Astrocyte (in vitro differentiated cells and primary cell): ENCODE data around the gene TFAP2D.

Source experiments
- EZH2 ChIP-seq: IDR thresholded peaks from 2 replicates; pipeline ENCODE4 v1.6.1; 2012; ENCODE audit warnings: mild to moderate bottlenecking, low read length, inconsistent platforms; ENCODE audit not compliant: insufficient read depth
- TF ChIP-seq, protein P1 (sequence below): IDR thresholded peaks from 2 replicates; pipeline ENCODE4 v1.5.1; 2011; ENCODE audit warnings: low read depth, mild to moderate bottlenecking, inconsistent platforms, low read length, moderate library complexity; ENCODE audit not compliant: insufficient read depth

DNA sequence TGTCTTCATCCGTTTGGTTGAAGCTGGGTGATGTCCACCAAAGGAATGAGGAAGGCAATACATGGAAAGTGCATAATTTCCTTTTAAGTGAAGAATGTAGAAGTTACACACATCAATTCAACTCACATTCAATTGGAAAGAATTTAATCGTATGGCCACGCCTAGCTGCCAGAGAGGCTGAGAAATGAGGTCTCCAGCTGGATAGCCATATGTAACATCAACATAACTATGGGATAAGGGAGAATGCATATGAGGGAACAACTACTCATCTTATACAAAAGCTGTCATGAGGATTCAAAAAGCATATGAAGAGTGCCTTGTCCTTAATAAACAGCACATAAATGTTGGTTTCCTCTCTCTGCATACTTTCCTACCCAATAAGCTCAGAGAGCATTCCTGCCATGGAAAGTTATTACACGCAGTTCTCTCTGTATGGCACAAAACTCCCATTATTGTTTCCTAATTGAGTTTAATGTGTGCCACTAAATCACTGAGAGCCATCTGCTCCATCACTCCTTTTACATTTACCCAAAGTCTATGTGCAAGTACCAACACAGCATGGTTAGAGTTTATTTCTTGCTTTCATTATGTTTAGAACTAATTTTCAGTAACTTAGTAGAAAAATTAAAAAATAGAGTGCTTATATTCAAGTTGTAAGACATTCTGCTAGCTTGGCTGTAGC, 21.4 kb upstream of the TFAP2D start:
- TF ChIP-seq, protein P1, sequence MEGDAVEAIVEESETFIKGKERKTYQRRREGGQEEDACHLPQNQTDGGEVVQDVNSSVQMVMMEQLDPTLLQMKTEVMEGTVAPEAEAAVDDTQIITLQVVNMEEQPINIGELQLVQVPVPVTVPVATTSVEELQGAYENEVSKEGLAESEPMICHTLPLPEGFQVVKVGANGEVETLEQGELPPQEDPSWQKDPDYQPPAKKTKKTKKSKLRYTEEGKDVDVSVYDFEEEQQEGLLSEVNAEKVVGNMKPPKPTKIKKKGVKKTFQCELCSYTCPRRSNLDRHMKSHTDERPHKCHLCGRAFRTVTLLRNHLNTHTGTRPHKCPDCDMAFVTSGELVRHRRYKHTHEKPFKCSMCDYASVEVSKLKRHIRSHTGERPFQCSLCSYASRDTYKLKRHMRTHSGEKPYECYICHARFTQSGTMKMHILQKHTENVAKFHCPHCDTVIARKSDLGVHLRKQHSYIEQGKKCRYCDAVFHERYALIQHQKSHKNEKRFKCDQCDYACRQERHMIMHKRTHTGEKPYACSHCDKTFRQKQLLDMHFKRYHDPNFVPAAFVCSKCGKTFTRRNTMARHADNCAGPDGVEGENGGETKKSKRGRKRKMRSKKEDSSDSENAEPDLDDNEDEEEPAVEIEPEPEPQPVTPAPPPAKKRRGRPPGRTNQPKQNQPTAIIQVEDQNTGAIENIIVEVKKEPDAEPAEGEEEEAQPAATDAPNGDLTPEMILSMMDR: no peak
- TF ChIP-seq EZH2: no peak
